GM23248 (cell line): Measurements from ENCODE around the gene GPX6.

Source experiments
- EZH2 ChIP-seq: fragments of 200-600 bp; sonication (generic); IDR thresholded peaks from 2 replicates; pipeline ENCODE4 v1.6.1; 2018; ENCODE audit warnings: antibody characterized with exemption, mild to moderate bottlenecking; ENCODE audit not compliant: insufficient read depth, poor library complexity, severe bottlenecking
- EZH2phosphoT487 ChIP-seq: fragments of 200-600 bp; sonication (generic); IDR thresholded peaks from 2 replicates; pipeline ENCODE4 v1.6.1; 2018; ENCODE audit warnings: antibody characterized with exemption, moderate library complexity, mild to moderate bottlenecking, low read depth; ENCODE audit not compliant: insufficient read depth

- no peak for TF ChIP-seq EZH2
- no peak for TF ChIP-seq EZH2phosphoT487
These were observed 36.5 kb upstream of the GPX6 start for GRCh38 chr6:28551891-28552666.
